IMR-90 (cell line): Measurements from ENCODE around the gene VAT1. TPM values are rescaled to one million over a fixed set of nuclear protein-coding genes. Genes with fewer than 3 reads are reported as not detected.
"Not testable (repeated sequence)": the region's sequence is repeated elsewhere in the genome, so short reads cannot be mapped to it uniquely, and the experiment has no call there.

Experiments used
- ATAC-seq: fragments of 200-7000 bp; cut with Tn5 transposase; 2 replicates; pipeline ENCODE4 v1.9.1; 2020; ENCODE audit warnings: low read depth, mild to moderate bottlenecking, moderate library complexity
- BruUV-seq: library from RNA; stranded (reverse); fragments of 400-500 nt; replicated peaks from 2 replicates; lab custom pipeline; 2021; lab: Mats Ljungman, UMichigan
- CTCF ChIA-PET: fragments of 300-600 bp; formaldehyde crosslinking; extraction: SDS; loops from one replicate; lab custom pipeline; 2021; ENCODE audit warnings: antibody characterized with exemption; lab: Yijun Ruan, JAX
- POLR2A ChIA-PET: fragments of 300-600 bp; sonication (Branson Sonifier 250); formaldehyde crosslinking; loops from one replicate; lab custom pipeline; 2022; ENCODE audit warnings: antibody characterized with exemption; ENCODE audit not compliant: unreplicated experiment; lab: Charles Lee
- DNase-seq: peaks from one replicate; pipeline ENCODE4 v3.0.0; 2013
- H2AFZ ChIP-seq: replicated peaks from 2 replicates; pipeline ENCODE3; 2013; ENCODE audit warnings: low read length, mild to moderate bottlenecking; ENCODE audit not compliant: poor library complexity
- H2AK5ac ChIP-seq: 2 replicates; pipeline ENCODE4 v1.6.1; 2013; ENCODE audit warnings: low read depth, low read length, inconsistent platforms
- H2AK9ac ChIP-seq: replicated peaks from 2 replicates; pipeline ENCODE3; 2013; ENCODE audit warnings: mild to moderate bottlenecking, low read depth, low read length, moderate library complexity; ENCODE audit not compliant: poor library complexity
- H2BK120ac ChIP-seq: 2 replicates; pipeline ENCODE4 v1.6.1; 2013; ENCODE audit warnings: low read depth, low read length, inconsistent platforms
- H2BK15ac ChIP-seq: 3 replicates; pipeline ENCODE4 v1.6.1; 2013; ENCODE audit warnings: low read depth, low read length, inconsistent platforms
- H2BK20ac ChIP-seq: 2 replicates; pipeline ENCODE4 v1.6.1; 2013; ENCODE audit warnings: low read depth, mild to moderate bottlenecking, inconsistent platforms, low read length, moderate library complexity
- H2BK5ac ChIP-seq: 2 replicates; pipeline ENCODE4 v1.6.1; 2013; ENCODE audit warnings: mild to moderate bottlenecking, low read depth, low read length, inconsistent platforms; ENCODE audit not compliant: poor library complexity, severe bottlenecking
- H3K14ac ChIP-seq: replicated peaks from 2 replicates; pipeline ENCODE4 v1.6.1; 2013; ENCODE audit warnings: low read depth, low read length, inconsistent platforms
- H3K18ac ChIP-seq: 2 replicates; pipeline ENCODE4 v1.6.1; 2013; ENCODE audit warnings: low read depth, low read length, control low read depth
- H3K23ac ChIP-seq: 2 replicates; pipeline ENCODE4 v1.6.1; 2013; ENCODE audit warnings: low read depth, low read length, inconsistent platforms
- H3K27ac ChIP-seq: 2 replicates; pipeline ENCODE4 v1.5.1; 2013; ENCODE audit warnings: mild to moderate bottlenecking, control low read depth, low read length; ENCODE audit not compliant: insufficient read depth
- H3K27me3 ChIP-seq: 2 replicates; pipeline ENCODE4 v1.6.1; 2013; ENCODE audit warnings: low read length; ENCODE audit not compliant: control insufficient read depth, insufficient read depth
- H3K36me3 ChIP-seq: 2 replicates; pipeline ENCODE4 v1.6.1; 2013; ENCODE audit warnings: low read length, mixed read lengths; ENCODE audit not compliant: control insufficient read depth, insufficient read depth
- H3K4ac ChIP-seq: 2 replicates; pipeline ENCODE4 v1.6.1; 2013; ENCODE audit warnings: low read depth, low read length, inconsistent platforms
- H3K4me1 ChIP-seq: 2 replicates; pipeline ENCODE4 v1.6.1; 2013; ENCODE audit warnings: low read length, mixed read lengths; ENCODE audit not compliant: control insufficient read depth, insufficient read depth
- H3K4me2 ChIP-seq: 2 replicates; pipeline ENCODE4 v1.6.1; 2013; ENCODE audit warnings: low read depth, mild to moderate bottlenecking, control low read depth, low read length, moderate library complexity
- H3K4me3 ChIP-seq: 2 replicates; pipeline ENCODE4 v1.5.1; 2013; ENCODE audit warnings: low read depth, mild to moderate bottlenecking, control low read depth, low read length, moderate library complexity; ENCODE audit not compliant: insufficient read depth
- H3K56ac ChIP-seq: 2 replicates; pipeline ENCODE4 v1.6.1; 2013; ENCODE audit warnings: low read length, inconsistent platforms; ENCODE audit not compliant: insufficient read depth; ENCODE audit errors: extremely low read depth
- H3K79me1 ChIP-seq, 2 experiments: 2 replicates each; pipeline ENCODE4 v1.6.1; 2013; ENCODE audit warnings: low read length in 2 of 2, inconsistent platforms in 1 of 2, low read depth in 1 of 2
- H3K9ac ChIP-seq: 2 replicates; pipeline ENCODE4 v1.6.1; 2013; ENCODE audit warnings: low read depth, low read length, control low read depth
- H3K9me1 ChIP-seq: 2 replicates; pipeline ENCODE4 v1.6.1; 2013; ENCODE audit warnings: low read length, inconsistent platforms; ENCODE audit not compliant: insufficient read depth
- H3K9me3 ChIP-seq: 2 replicates; pipeline ENCODE4 v1.6.1; 2013; ENCODE audit warnings: low read length; ENCODE audit not compliant: control insufficient read depth, insufficient read depth
- H4K20me1 ChIP-seq: 2 replicates; pipeline ENCODE4 v1.6.1; 2013; ENCODE audit warnings: low read length, inconsistent platforms; ENCODE audit not compliant: insufficient read depth
- H4K5ac ChIP-seq: 2 replicates; pipeline ENCODE4 v1.6.1; 2013; ENCODE audit warnings: mild to moderate bottlenecking, low read depth, low read length, control low read depth
- H4K8ac ChIP-seq, 2 experiments: 2 replicates each; pipeline ENCODE4 v1.6.1; 2013; ENCODE audit warnings: low read depth in 2 of 2, low read length in 2 of 2, control low read depth in 1 of 2, inconsistent platforms in 1 of 2
- H4K91ac ChIP-seq: 2 replicates; pipeline ENCODE4 v1.6.1; 2013; ENCODE audit warnings: low read depth, low read length, inconsistent platforms; ENCODE audit not compliant: insufficient read depth
- WGBS, 2 experiments: methylation state at CpG; one replicate each; pipeline versions ENCODE4 v1.1.5 to v1.1.7; 2013; ENCODE audit warnings: missing lambda C conversion rate in 2 of 2; ENCODE audit not compliant: insufficient read length in 1 of 2; ENCODE audit errors: extremely low coverage in 2 of 2; 5-methylcytosine and 5-hydroxymethylcytosine counted together
- dilution Hi-C: fragments of 300-500 bp; cut with HindIII; formaldehyde crosslinking; loops from one replicate; pipeline ENCODE4 v1.14.3; 2018; ENCODE audit warnings: low sequenced_read_pairs; ENCODE audit not compliant: unreplicated experiment
- in situ Hi-C: fragments of 300-500 bp; cut with MboI; formaldehyde crosslinking; loops from 3 replicates; pipeline ENCODE4 v1.14.3; 2019; ENCODE audit warnings: low sequenced_read_pairs, inconsistent platforms, mixed read lengths
- intact Hi-C: fragments of 100-400 bp; cut with micrococcal nuclease; formaldehyde crosslinking; loops from 2 replicates; pipeline ENCODE4 v1.10.0; 2022
- polyA plus RNA-seq, 3 experiments: library from polyadenylated mRNA; depleted of rRNA; stranded (reverse); fragments of >200 nt; gene quantifications; 2 replicates each; pipeline ENCODE4 v1.2.3, GENCODE V29; 2012; ENCODE audit warnings: low replicate concordance in 1 of 3
- total RNA-seq: library from RNA; depleted of rRNA; stranded (reverse); fragments of >200 nt; gene quantifications from 2 replicates; pipeline ENCODE4 v1.2.3, GENCODE V29; 2012

VAT1 gene
- total and polyA plus RNA-seq, 2 of the 4 experiments (the other 2 are of a cell fraction) = 97.3 to 101 TPM

DNA sequence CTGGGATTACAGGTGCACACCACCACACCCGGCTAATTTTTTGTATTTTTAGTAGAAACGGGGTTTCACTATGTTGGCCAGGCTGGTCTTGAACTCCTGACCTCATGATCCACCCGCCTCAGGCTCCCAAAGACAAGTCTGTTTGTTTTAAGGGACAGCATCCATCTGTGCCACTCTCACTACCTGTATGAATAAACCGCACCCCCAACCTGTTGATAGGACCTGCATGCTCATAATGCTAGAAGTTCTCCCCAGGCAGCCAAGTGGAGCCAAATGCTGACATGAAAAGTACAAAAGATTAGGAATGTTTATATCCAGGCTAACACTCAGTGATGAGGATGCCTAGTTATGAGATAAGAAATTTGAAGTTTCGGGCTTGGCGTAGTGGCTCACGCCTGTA is 30.8 kb upstream of the VAT1 start:
- H3K56ac ChIP-seq, H2BK20ac ChIP-seq, CTCF ChIA-PET, H2AFZ ChIP-seq, H3K23ac ChIP-seq, H3K9ac ChIP-seq, H4K20me1 ChIP-seq, H4K5ac ChIP-seq, ATAC-seq, H3K14ac ChIP-seq, H2BK15ac ChIP-seq, H3K18ac ChIP-seq, H4K91ac ChIP-seq, H3K27me3 ChIP-seq, H3K4me2 ChIP-seq, H3K27ac ChIP-seq, H4K8ac ChIP-seq, H2BK5ac ChIP-seq, H3K4me1 ChIP-seq, intact Hi-C loops, H3K4ac ChIP-seq, H3K9me3 ChIP-seq, H3K36me3 ChIP-seq, H2AK9ac ChIP-seq, DNase-seq, POLR2A ChIA-PET, H3K79me1 ChIP-seq, H2BK120ac ChIP-seq, dilution Hi-C loops, H2AK5ac ChIP-seq, H3K4me3 ChIP-seq, H3K9me1 ChIP-seq, BruUV-seq: not testable (repeated sequence)
- in situ Hi-C loops = loop anchor here (25.0 kb wide), 1 partner anchor 91 kb away; the partner anchor contains the start of gene AARSD1
- WGBS, 2 experiments = 100% methylated on average over 3 of the region's 7 CpGs; no CpG with 5 or more reads in 1 of the 2 experiments
